HepG2 (cell line): ENCODE measurements around the gene NIFK. TPM values are rescaled to one million over a fixed set of nuclear protein-coding genes. Genes with fewer than 3 reads are reported as not detected.

Experiments
- GTF3A ChIP-seq: sonication (generic); formaldehyde crosslinking; conservative IDR thresholded peaks from 2 replicates; pipeline ENCODE4 v1.4.0; 2020; ENCODE audit warnings: mild to moderate bottlenecking, missing genetic modification reagents
- HMGA1 ChIP-seq: sonication (generic); formaldehyde crosslinking; conservative IDR thresholded peaks from 2 replicates; pipeline ENCODE4 v1.4.0; 2020; ENCODE audit warnings: missing genetic modification reagents
- HMGXB4 ChIP-seq, 2 experiments: sonication (generic) in 1 of 2; formaldehyde crosslinking in 1 of 2; IDR thresholded peaks; 2 replicates each; pipeline versions ENCODE4 v1.4.0 to v1.6.1; 2018 to 2020; ENCODE audit warnings: missing genetic modification reagents in 2 of 2, borderline replicate concordance in 1 of 2, low read depth in 1 of 2, mild to moderate bottlenecking in 1 of 2, missing biosample characterization in 1 of 2
- PAF1 ChIP-seq: IDR thresholded peaks from 2 replicates; pipeline ENCODE4 v1.6.1; 2016; ENCODE audit warnings: missing genetic modification reagents, missing compliant biosample characterization
- PBX2 ChIP-seq: IDR thresholded peaks from 2 replicates; pipeline ENCODE4 v1.6.1; 2016; ENCODE audit warnings: control low read depth
- PPARG ChIP-seq: conservative IDR thresholded peaks from 2 replicates; pipeline ENCODE4 v1.6.1; 2016; ENCODE audit warnings: missing biosample characterization, missing genetic modification reagents
- YY1 ChIP-seq: IDR thresholded peaks from 2 replicates; pipeline ENCODE4 v1.6.1; 2011; ENCODE audit warnings: low read length, low read depth, moderate library complexity, mild to moderate bottlenecking; ENCODE audit not compliant: insufficient read depth, insufficient replicate concordance
- ZMYM3 ChIP-seq: sonication (generic); formaldehyde crosslinking; IDR thresholded peaks from 2 replicates; pipeline ENCODE4 v1.5.1; 2020; ENCODE audit warnings: mild to moderate bottlenecking, missing genetic modification reagents
- ZNF296 ChIP-seq: sonication (generic); formaldehyde crosslinking; conservative IDR thresholded peaks from 2 replicates; pipeline ENCODE4 v1.5.0; 2020; ENCODE audit warnings: mild to moderate bottlenecking, missing genetic modification reagents
- ZNF318 ChIP-seq: sonication (generic); formaldehyde crosslinking; IDR thresholded peaks from 2 replicates; pipeline ENCODE4 v1.4.0; 2020; ENCODE audit warnings: mild to moderate bottlenecking, missing genetic modification reagents
- ZNF556 ChIP-seq: sonication (generic); formaldehyde crosslinking; IDR thresholded peaks from 2 replicates; pipeline ENCODE4 v1.4.0; 2020; ENCODE audit warnings: mild to moderate bottlenecking, missing genetic modification reagents, borderline replicate concordance
- ZNF639 ChIP-seq: conservative IDR thresholded peaks from 2 replicates; pipeline ENCODE4 v1.6.1; 2018; ENCODE audit warnings: missing genetic modification reagents
- ZNF749 ChIP-seq: sonication (generic); formaldehyde crosslinking; IDR thresholded peaks from 2 replicates; pipeline ENCODE4 v1.8.0; 2022; ENCODE audit warnings: mild to moderate bottlenecking, missing genetic modification reagents, moderate library complexity, borderline replicate concordance
- ZNF839 ChIP-seq: sonication (generic); formaldehyde crosslinking; IDR thresholded peaks from 2 replicates; pipeline ENCODE4 v1.4.0; 2020; ENCODE audit warnings: missing genetic modification reagents, mild to moderate bottlenecking, borderline replicate concordance
- polyA plus RNA-seq, 8 experiments: library from polyadenylated mRNA; depleted of rRNA in 3 of 8; stranded (reverse) in 7 of 8; unstranded in 1 of 8; fragments of >200 nt; fragmentation: Illumina TruSeq in 4 of 8; extraction: Trizol in 4 of 8; gene quantifications; 2 replicates each; pipeline versions ENCODE4 v1.2.1 to v1.2.3, GENCODE V29; 2011 to 2016; ENCODE audit warnings: low read depth in 4 of 8, missing spikeins in 1 of 8, mixed read lengths in 1 of 8; ENCODE audit not compliant: insufficient read depth in 1 of 8
- total RNA-seq, 5 experiments: library from RNA; depleted of rRNA; stranded (reverse); fragments of >200 nt; fragmentation: Illumina TruSeq; extraction: Trizol; gene quantifications; 2 replicates each; pipeline ENCODE4 v1.2.3, GENCODE V29; 2016; ENCODE audit warnings: low read depth in 1 of 5

The NIFK gene
- total and polyA plus RNA-seq, 2 of the 13 experiments (the other 11 are each of a cell fraction or from before 2014, with no cell fraction given), result 19.6 to 105 TPM

- TF ChIP-seq ZNF556 (peak; percentile 98; the same call in 1 of the 2 replicates), GTF3A (CRISPR knock-in tag) (no peak; the same call in 1 of the 2 replicates), ZNF318 (CRISPR knock-in tag) (peak; percentile 45; the same call in 1 of the 2 replicates), PBX2 (CRISPR knock-in tag) (no peak), HMGA1 (CRISPR knock-in tag) (no peak), ZNF749 (CRISPR knock-in tag) (no peak), ZMYM3 (CRISPR knock-in tag) (peak; percentile 37), ZNF296 (CRISPR knock-in tag) (peak; percentile 69; the same call in 1 of the 2 replicates), ZNF839 (CRISPR knock-in tag) (peak; percentile 96), YY1 (peak; percentile 79), HMGXB4 (CRISPR knock-in tag; IDR thresholded peaks at IDR 0.05; ENCODE audit: borderline replicate concordance in 1 of 2, low read depth in 1 of 2) (peak; percentile 61 to 93; a peak in 3 of 4 replicates), PAF1 (no peak), ZNF639 (CRISPR knock-in tag) (0 out of 2 replicates have a peak, but pooled peaks have one; percentile 39), PPARG (CRISPR knock-in tag) (no peak)
These were observed at the start of gene NIFK (continued) for GRCh38 chr2:121736462-121737336.
